NCI-H1436 (cell line): ENCODE results near the gene CERT1.
"Not testable (repeated sequence)": the region's sequence is repeated elsewhere in the genome, so short reads cannot be mapped to it uniquely, and the experiment has no call there.

Source experiments
- DNase-seq: peaks from one replicate; lab custom pipeline; 2025; lab: John Stamatoyannopoulos, UW

Gene CERT1

GRCh38 chr5:75522542-75522941, 11.1 kb upstream of the CERT1 start:
- DNase-seq, result no peak

GRCh38 chr5:75522025-75522424, 10.6 kb upstream of the CERT1 start:
- no peak for DNase-seq

GRCh38 chr5:75521195-75521594, 9.8 kb upstream of the CERT1 start:
- DNase-seq, result no peak

- no peak for DNase-seq
These were observed 8.3 kb upstream of the CERT1 start for GRCh38 chr5:75519761-75520160.

- DNase-seq, result no peak
These were observed 2.9 kb upstream of the CERT1 start for GRCh38 chr5:75514323-75514722.

GRCh38 chr5:75513841-75514240, 2.4 kb upstream of the CERT1 start:
- no peak for DNase-seq

- DNase-seq, result no peak
These were observed 1.1 kb upstream of the CERT1 start for GRCh38 chr5:75512383-75513074.

GRCh38 chr5:75510836-75511434, 494 bp downstream of the CERT1 start:
- no peak for DNase-seq

- DNase-seq, result no peak
These were observed 1.0 kb downstream of the CERT1 start for GRCh38 chr5:75510417-75510835.

GRCh38 chr5:75509956-75510355, 1.5 kb downstream of the CERT1 start:
- no peak for DNase-seq

GRCh38 chr5:75509546-75509945, 1.9 kb downstream of the CERT1 start:
- no peak for DNase-seq

GRCh38 chr5:75507841-75508240, 3.6 kb downstream of the CERT1 start:
- no peak for DNase-seq

- DNase-seq, result not testable (repeated sequence)
These were observed 6.3 kb downstream of the CERT1 start for GRCh38 chr5:75505112-75505511.

GRCh38 chr5:75498875-75499274, 12.6 kb downstream of the CERT1 start:
- DNase-seq, result not testable (repeated sequence)

- no peak for DNase-seq
These were observed 13.1 kb downstream of the CERT1 start for GRCh38 chr5:75498208-75498777.

- DNase-seq, result no peak
These were observed 15.4 kb downstream of the CERT1 start for GRCh38 chr5:75496026-75496425.

GRCh38 chr5:75491621-75492020, 19.8 kb downstream of the CERT1 start:
- DNase-seq, result no peak

- DNase-seq, result not testable (repeated sequence)
These were observed 21.6 kb downstream of the CERT1 start for GRCh38 chr5:75489847-75490246.

GRCh38 chr5:75484605-75485004, 26.8 kb downstream of the CERT1 start:
- DNase-seq, result no peak

- DNase-seq, result no peak
These were observed 28.9 kb downstream of the CERT1 start for GRCh38 chr5:75482482-75482881.

- no peak for DNase-seq
These were observed 30.4 kb downstream of the CERT1 start for GRCh38 chr5:75481024-75481423.

- DNase-seq, result no peak
These were observed 36.1 kb downstream of the CERT1 start for GRCh38 chr5:75475364-75475763.

GRCh38 chr5:75473463-75473862, 38.0 kb downstream of the CERT1 start:
- DNase-seq, result no peak

GRCh38 chr5:75472973-75473372, 38.5 kb downstream of the CERT1 start:
- DNase-seq, result no peak
